ENCODE data around the gene N4BP3.
A peak's percentile ranks its signal among the peaks of the same experiment; 100 is the strongest.

N4BP3 gene

DNA sequence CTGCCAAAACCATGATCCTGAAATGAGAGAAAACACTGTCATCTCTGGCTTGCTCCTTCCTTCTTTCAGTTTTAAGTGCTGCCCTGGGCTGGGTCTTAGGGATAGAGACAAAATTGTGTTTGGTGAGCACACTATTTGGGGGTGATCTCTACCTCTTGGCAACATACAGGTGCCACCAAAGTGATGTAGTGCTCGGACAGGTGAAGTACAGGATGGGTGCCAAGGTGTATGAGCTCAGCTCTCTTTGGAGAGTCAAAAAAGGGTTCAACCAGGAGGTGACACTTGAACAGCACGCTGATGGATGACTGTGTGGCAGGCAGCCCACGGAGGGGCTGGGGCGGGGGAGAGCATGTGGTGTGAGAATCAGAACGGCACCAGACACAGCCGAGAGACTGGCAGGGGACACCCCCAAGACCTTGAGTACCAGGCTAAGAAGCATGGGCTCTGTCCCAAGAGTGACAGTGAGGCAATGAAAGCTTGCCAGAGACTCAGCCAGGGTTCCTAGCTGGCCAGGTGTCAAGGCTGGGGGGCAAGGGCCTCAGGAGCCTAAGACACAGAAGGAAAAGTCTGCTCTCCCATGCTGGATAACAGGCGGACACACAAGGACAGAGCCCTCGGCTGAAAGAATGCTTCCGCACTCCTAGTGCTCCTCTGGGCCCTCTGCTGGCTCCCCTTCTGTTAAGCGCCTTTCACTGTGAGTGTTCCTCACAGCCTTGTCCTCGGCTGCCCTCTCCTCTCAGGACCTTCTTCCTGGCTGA lies 37.8 kb downstream of the N4BP3 start:
- no peak for DNase-seq (ENCODE audit: low read depth in 2 of 2)

DNA sequence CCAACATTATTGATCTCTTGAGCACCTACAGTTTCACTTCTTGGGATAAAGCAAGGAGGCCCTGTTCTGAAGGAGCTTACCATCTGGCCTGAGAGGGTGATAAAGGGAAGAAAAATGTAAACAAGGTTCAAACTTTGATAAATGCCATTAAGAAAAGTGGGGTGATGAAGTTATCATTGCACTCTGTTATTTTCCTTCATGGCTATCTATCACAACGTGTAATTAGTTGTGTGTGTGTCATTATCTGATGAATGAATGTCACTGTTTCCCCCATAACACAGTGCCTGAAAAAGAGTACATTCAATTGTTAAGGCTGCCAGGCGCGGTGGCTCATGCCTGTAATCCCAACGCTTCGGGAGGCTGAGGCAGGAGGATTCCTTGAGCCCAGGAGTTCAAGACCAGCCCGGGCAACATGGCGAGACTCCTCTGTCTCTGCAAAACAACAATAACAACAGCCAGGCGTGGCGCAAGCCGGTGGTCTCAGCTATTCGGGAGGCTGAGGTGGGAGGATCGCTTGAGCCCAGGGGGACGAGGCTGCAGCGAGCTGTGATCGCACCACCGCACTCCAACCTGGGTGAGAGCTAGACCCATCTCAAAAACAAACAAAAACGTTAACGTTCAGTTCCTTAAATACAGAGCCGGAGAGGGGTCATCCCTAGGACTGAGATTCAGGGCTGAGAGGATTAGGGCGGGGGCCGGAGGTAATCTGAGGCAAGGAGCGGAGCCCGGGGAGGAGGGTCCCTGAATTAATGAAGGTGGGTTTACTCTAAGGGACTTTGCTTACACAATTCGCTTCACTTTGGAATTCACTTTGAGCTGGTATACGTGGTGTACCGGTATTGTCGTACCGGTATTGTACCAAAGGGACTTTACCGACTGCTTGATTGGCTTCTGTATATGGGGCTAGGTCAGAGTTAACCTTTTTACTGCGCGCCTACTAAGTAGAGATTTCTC lies 39.4 kb downstream of the N4BP3 start:
- no peak for DNase-seq (ENCODE audit: low read depth in 2 of 2)

DNA sequence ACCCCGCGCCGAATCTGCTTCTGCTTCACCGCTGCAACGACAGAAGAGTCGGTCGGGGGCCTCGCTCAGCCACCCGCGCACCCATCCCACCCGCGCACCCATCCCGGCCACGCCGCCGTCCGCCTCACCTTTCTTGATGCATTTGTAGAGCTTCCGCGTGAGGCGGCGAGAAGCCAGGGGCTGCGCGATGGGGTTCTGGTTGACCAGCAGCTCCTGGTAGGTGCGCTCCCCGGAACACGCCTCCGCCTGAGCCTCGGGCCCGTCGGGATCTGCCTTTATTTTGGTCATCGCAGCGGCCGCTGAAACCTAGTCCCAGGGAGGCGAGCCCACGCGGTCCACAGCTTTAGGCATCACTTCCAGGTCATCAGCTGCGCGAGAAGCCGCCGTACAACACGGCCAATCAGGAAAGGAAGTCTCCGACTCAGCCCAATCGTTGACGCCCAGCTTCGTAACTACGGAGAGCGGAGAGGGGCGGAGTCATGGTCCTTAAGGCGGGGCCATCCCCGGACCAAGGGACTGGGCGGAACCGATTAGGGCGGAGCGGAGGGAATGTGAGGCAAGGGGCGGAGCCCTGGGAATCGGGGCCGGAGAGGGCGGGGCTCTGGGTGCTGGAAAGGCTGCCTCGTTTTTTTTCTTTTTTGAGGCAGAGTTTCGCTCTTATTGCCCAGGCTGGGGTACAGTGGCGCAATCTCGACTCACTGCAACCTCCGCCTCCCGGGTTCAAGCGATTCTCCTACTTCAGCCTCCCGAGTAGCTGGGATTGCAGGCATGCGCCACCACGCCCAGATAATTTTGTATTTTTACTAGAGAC lies 40.4 kb downstream of the N4BP3 start, which contains the start of gene NHP2:
Gene NHP2 (minus strand): TSS at position 356 of the 811 bp plus-strand sequence. CDS start 68 bp downstream, at position 288.
- DNase-seq (ENCODE audit: low read depth in 2 of 2), result peak; percentile 97 to 99

DNA sequence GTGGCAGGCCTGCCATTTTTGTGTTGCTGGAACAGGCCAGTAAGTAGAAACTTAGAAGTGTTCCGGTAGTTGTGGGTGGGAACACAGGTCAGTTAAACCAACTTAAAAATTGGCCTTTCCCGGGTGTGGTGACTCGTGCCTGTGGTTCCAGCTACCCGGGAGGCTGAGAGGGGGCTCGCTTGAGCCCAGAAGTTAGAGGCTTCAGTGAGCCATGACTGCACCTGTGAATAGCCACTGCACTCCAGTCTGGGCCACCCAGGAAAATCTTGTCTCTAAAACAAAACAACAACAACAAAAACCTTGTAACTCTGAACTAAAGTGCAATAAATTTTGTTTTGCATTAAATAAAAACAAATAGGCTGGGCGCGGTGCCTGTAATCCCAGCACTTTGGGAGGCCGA lies 41.7 kb downstream of the N4BP3 start:
- DNase-seq (ENCODE audit: low read depth in 2 of 2), result no peak

DNA sequence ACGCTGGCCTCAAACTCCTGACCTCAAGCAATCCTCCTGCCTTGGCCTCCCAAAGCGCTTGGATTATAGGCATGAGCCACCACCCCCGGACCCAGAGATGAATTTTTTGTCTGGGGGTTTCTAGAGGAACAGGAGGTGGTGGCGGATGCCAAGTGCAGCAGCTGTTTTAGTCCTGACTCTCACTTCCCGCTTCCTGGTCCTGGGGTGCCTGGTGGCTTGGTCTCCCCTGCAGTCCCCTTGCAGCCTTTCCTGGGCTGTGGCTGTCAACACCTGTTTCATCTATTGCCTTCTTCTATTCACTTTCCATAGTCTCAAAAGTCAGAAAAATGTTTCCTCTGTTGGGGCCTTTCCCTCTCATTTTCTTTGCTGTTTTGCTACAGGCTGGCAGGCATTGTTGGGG lies 46.8 kb downstream of the N4BP3 start:
- no peak for DNase-seq (ENCODE audit: low read depth in 2 of 2)

DNA sequence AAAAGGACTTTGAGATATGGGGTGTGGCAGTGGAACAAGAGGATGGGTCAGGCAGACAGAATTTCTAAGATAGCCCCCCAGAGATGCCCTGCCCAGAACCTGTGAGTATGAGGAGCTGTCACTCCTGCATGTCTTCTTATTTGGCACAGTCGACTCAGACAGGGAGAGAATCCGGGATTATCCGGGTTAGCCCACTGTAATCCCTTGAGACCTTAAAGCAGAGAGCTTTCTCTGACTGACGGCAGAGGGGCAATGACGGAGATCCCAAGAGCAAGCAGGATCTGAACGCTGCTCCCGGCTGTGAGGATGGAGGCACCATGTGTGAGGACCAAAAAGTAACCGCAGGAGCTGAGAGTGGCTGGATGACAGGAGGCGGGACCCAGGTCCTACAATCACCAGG lies 49.1 kb downstream of the N4BP3 start:
- no peak for DNase-seq (ENCODE audit: low read depth in 2 of 2)

DNA sequence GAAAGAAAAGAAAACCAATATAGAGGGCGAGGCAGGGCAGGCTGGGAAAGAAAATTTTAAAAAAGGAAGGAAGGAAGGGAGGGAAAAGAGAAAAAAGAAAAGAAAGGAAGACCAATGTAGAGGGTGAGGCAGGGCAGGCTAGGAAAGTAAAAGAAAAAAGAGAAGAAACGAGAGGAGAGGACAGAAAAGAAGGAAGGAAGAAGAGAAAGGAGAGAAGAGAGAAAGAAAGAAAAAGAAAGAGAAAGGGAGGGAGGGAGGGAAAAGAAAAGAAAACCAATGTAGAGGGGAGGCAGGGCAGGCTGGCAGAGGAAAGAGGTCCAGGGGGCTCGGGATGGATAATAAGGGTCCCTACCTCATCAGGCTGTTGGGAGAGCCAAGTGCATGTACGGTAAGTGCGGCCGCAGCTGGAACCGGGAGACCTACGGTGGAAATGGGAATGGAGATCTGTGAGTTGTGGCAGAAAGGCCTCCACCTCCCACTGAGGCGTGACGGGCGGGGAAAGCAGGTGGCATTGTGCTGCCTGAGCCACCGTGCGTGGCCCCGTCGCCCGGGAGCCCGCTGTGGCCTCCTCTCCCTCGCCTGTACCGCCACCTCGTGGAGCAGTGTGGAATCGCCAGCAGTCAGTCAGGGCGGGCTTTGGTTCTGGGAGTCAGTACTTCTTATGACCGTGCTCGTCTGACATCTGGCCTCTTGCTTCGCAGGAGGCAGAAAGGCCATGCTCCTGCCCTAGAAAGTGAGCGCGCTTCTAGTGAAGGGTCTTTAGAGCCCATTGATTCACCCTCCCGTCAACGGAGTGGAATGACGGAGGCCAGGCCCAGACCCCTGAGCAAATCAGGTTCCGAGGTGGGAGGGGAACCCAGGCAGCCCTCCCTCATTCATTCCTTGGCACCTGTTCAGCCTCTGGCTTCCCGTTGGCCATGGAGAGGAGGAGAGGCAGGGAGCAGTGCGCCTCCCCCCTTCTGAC lies 50.7 kb downstream of the N4BP3 start:
- peak; percentile 83 to 91 for DNase-seq (ENCODE audit: low read depth in 2 of 2)

DNA sequence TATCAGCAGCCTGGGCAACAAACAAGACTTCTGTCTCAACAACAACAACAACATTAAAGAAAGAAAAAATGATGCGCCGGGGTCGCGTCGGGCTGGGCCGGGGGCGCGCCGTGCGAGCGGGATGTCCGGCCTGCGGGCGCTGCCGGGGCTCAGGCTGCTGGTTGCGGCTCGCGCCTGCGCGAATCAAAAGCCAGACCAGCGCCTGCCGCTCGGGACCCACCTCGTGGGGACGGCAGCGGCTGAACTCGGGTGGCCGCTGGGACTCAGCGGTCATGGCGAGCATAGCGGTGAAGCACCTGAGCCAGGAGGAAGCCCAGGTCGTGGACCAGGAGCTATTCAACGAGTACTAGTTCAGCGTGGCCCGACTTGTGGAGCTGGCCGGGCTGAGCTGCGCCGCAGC lies 52.2 kb downstream of the N4BP3 start:
- no peak for DNase-seq (ENCODE audit: low read depth in 2 of 2)

DNA sequence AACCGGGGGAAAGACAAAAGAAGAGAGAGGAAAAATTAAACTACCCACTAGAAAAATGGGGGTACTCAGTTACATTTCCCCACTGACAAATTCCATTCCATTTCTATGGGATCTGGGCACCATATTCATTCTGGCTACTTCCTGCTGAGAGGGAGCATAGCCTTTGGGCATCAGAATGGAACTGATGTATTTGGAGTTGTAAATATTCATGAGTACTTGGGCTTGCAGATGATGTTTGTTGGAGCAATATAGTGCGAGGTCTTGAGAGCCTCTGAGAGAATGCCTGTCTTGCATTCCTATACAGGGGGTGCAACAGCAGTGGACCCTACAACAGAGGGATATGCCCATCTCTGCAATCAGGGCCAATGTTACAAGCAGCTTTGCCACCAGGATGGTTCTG lies 57.1 kb downstream of the N4BP3 start:
- DNase-seq (ENCODE audit: low read depth in 2 of 2), result no peak

DNA sequence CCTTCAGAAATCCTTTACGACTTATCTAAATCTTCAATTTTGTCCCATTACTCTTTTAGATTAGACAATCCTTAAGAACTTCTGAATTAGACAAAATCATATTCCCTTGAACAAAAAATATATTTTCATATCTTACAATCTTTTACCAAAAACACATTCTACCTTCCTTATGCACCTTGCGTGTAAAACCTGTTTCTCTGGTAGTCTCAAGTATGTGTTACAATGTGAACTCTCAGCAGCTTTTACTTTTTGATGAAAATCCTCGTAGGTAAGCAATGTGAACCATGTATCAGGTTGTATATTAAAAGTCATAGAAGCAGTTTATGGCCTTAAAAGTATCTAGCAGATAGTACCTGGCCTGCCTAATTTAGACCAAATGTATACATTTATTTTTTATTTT lies 61.1 kb downstream of the N4BP3 start:
- no peak for DNase-seq (ENCODE audit: low read depth in 2 of 2)
